ENCODE data around the gene TPD52L1.

DNA sequence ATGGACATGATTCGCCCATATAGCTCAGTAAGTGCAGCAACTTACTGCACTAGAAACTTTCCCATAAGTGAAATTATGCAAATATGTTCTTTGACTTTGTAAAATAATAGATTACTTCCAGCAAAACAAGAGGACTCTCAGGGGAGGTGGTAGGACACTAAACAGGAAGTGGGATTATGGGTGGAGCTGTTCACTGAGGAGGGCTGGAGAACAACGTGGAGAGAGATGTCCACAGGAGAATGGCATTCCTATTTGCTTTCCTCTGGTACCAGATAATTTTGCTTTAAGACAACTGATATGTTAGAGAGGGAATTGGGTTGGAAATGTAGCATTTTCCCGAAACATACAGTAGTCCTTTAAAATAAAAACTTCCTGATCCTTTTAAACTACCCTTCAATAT is 3.7 kb downstream of the TPD52L1 start:
- TF ChIP-seq, protein P1, sequence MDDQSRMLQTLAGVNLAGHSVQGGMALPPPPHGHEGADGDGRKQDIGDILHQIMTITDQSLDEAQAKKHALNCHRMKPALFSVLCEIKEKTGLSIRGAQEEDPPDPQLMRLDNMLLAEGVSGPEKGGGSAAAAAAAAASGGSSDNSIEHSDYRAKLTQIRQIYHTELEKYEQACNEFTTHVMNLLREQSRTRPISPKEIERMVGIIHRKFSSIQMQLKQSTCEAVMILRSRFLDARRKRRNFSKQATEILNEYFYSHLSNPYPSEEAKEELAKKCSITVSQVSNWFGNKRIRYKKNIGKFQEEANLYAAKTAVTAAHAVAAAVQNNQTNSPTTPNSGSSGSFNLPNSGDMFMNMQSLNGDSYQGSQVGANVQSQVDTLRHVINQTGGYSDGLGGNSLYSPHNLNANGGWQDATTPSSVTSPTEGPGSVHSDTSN (IDR thresholded peaks at IDR 0.05; ENCODE audit: insufficient replicate concordance, low read depth, low read length): no peak
- TF ChIP-seq, protein P2, sequence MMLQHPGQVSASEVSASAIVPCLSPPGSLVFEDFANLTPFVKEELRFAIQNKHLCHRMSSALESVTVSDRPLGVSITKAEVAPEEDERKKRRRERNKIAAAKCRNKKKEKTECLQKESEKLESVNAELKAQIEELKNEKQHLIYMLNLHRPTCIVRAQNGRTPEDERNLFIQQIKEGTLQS (IDR thresholded peaks at IDR 0.05; ENCODE audit: borderline replicate concordance, extremely low read depth, low read depth, low read length): no peak
- no peak for TF ChIP-seq CEBPB (IDR thresholded peaks at IDR 0.05; ENCODE audit: borderline replicate concordance in 1 of 2, low read depth in 2 of 2, low read length in 2 of 2)
- no peak for TF ChIP-seq FOS (IDR thresholded peaks at IDR 0.05; ENCODE audit: borderline replicate concordance, extremely low read depth, insufficient read length)
- TF ChIP-seq, protein P3, sequence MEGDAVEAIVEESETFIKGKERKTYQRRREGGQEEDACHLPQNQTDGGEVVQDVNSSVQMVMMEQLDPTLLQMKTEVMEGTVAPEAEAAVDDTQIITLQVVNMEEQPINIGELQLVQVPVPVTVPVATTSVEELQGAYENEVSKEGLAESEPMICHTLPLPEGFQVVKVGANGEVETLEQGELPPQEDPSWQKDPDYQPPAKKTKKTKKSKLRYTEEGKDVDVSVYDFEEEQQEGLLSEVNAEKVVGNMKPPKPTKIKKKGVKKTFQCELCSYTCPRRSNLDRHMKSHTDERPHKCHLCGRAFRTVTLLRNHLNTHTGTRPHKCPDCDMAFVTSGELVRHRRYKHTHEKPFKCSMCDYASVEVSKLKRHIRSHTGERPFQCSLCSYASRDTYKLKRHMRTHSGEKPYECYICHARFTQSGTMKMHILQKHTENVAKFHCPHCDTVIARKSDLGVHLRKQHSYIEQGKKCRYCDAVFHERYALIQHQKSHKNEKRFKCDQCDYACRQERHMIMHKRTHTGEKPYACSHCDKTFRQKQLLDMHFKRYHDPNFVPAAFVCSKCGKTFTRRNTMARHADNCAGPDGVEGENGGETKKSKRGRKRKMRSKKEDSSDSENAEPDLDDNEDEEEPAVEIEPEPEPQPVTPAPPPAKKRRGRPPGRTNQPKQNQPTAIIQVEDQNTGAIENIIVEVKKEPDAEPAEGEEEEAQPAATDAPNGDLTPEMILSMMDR (IDR thresholded peaks at IDR 0.05 in 2 of 3, conservative IDR thresholded peaks at IDR 0.05 in 1 of 3; ENCODE audit: control insufficient read depth in 2 of 3, extremely low read depth in 1 of 3, insufficient read depth in 1 of 3, low read depth in 3 of 3, low read length in 3 of 3): no peak
- TF ChIP-seq TCF12 (IDR thresholded peaks at IDR 0.05; ENCODE audit: low read depth, low read length): no peak
- no peak for TF ChIP-seq MYC (IDR thresholded peaks at IDR 0.05; ENCODE audit: insufficient read depth, insufficient read length, insufficient replicate concordance, low read length, severe bottlenecking)
- no peak for TF ChIP-seq POLR2AphosphoS5 (IDR thresholded peaks at IDR 0.05; ENCODE audit: low read length)

Data from GM12878 (cell line).